ENCODE measurements around the gene STMND1.

- TF ChIP-seq CTCF (IDR thresholded peaks at IDR 0.05; ENCODE audit: insufficient read depth, low read length), result no peak
- no peak for TF ChIP-seq POLR2AphosphoS5 (IDR thresholded peaks at IDR 0.05; ENCODE audit: low read depth)
- TF ChIP-seq REST (IDR thresholded peaks at IDR 0.05; ENCODE audit: insufficient replicate concordance, low read depth), result no peak
Measured at GRCh38 chr6:17165383-17165782, 63.5 kb downstream of the STMND1 start.

Data from HL-60 (cell line).